SU-DHL-6 (cell line): ENCODE measurements around the gene KAZN.

Source experiments
- CTCF ChIP-seq: fragments of 200-600 bp; sonication (generic); IDR thresholded peaks from one replicate; pipeline ENCODE4 v1.5.1; 2017; ENCODE audit warnings: antibody characterized with exemption, mild to moderate bottlenecking, low read length, moderate library complexity; ENCODE audit not compliant: insufficient read depth, poor library complexity, severe bottlenecking
- EZH2phosphoT487 ChIP-seq: fragments of 200-600 bp; sonication (generic), shearing (Covaris generic); conservative IDR thresholded peaks from 2 replicates; pipeline ENCODE4 v1.6.1; 2018; ENCODE audit warnings: mild to moderate bottlenecking, antibody characterized with exemption, low read length, moderate library complexity, mixed read lengths

DNA sequence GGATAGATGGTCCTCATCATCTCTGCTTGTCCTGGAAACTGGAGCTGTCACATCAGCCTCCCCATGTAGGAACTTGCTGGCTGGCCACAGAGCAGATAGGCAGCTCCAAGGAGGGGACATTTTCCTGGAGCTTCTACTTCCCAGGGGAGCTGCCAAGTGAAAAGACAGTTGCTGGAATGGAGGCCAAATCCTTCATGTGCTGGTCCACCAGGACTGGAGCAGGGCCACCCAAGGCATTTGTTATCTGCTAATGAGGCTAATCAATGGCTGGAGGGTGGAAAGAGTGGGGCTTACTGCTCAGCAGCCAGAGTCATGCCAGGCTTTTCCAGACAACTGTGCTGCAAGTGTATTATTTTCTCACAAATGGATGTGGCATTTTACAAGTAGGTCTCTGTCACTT, 22.5 kb downstream of the KAZN start:
- TF ChIP-seq CTCF (no peak), EZH2phosphoT487 (no peak)
